RWPE2 (cell line): ENCODE measurements around the gene CTNNBIP1.

Experiments used
- ATAC-seq: fragments of 200-7000 bp; cut with Tn5 transposase; 3 replicates; pipeline ENCODE4 v1.9.1; 2021; ENCODE audit warnings: low read depth
- DNase-seq: peaks from one replicate; pipeline ENCODE4 v3.0.0-alpha.2; 2020; ENCODE audit warnings: low spot score
- H3K27ac ChIP-seq: fragments of 450-650 bp; 2 replicates; pipeline ENCODE4 v1.5.1; 2017; ENCODE audit warnings: mild to moderate bottlenecking; ENCODE audit not compliant: poor library complexity, severe bottlenecking
- H3K27me3 ChIP-seq: fragments of 250-450 bp; sonication (Bioruptor Pico); 2 replicates; pipeline ENCODE4 v1.5.1; 2021; ENCODE audit warnings: mild to moderate bottlenecking, moderate library complexity; ENCODE audit not compliant: insufficient read depth, poor library complexity, severe bottlenecking
- H3K36me3 ChIP-seq: fragments of 250-450 bp; sonication (Bioruptor Pico); 2 replicates; pipeline ENCODE4 v1.5.1; 2020; ENCODE audit warnings: low read depth, mild to moderate bottlenecking, moderate library complexity
- H3K4me1 ChIP-seq: fragments of 250-450 bp; sonication (Bioruptor Pico); 2 replicates; pipeline ENCODE4 v1.5.1; 2021; ENCODE audit warnings: mild to moderate bottlenecking, moderate library complexity; ENCODE audit not compliant: insufficient read depth, poor library complexity, severe bottlenecking
- H3K4me3 ChIP-seq: fragments of 250-450 bp; sonication (Bioruptor Pico); 2 replicates; pipeline ENCODE4 v1.5.1; 2021; ENCODE audit warnings: mild to moderate bottlenecking, moderate library complexity; ENCODE audit not compliant: severe bottlenecking
- H3K9me3 ChIP-seq: fragments of 250-450 bp; sonication (Bioruptor Pico); 2 replicates; pipeline ENCODE4 v1.5.1; 2021; ENCODE audit warnings: mild to moderate bottlenecking, moderate library complexity; ENCODE audit not compliant: severe bottlenecking
- TF ChIP-seq, protein P1 (sequence below): fragments of 450-650 bp; IDR thresholded peaks from one replicate; pipeline ENCODE4 v1.5.1; 2017; ENCODE audit warnings: mild to moderate bottlenecking, moderate library complexity; ENCODE audit not compliant: poor library complexity, severe bottlenecking

The CTNNBIP1 gene

DNA sequence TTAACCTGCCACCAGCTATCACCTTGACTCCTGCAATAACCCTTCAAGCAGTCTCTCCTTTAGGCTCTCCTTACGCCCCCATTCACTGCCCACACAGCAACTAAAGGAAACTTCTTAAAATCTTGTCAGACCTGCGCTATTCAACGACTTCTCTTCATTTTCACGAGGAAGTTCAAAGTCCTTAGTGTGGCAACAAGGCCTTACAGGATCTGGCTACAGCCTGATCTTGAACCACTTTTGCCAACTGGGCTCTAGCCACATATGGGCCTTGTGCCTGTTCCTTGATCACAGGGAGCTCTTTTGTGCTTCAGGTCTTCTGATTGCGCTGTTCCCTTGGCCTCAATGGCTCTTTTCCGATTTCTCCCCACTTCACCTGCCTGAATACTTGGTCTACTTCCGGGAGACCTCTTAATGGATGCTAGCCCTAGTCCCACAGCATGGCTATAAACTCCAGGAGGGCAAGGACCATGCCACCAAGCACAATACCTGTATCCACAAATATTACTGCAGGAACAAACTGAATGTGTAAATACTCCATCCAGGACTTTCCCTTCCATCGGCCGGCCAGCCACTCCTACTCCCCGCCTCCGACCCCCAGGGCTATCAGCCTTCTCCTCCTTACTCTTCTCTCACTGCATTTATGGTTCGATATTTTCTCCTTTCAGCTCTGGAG lies 2.3 kb upstream of the CTNNBIP1 start:
- DNase-seq: no peak
- Histone ChIP-seq H3K36me3 (no peaks in the 10 kb centered on the region), H3K4me3 (no peak overlapping the region), H3K27ac (no peak overlapping the region), H3K9me3 (no peaks in the 10 kb centered on the region), H3K27me3 (no peaks in the 10 kb centered on the region), H3K4me1 (peaks cover 6% of the 10 kb centered on the region)
- ATAC-seq: no peak
- TF ChIP-seq, protein P1, sequence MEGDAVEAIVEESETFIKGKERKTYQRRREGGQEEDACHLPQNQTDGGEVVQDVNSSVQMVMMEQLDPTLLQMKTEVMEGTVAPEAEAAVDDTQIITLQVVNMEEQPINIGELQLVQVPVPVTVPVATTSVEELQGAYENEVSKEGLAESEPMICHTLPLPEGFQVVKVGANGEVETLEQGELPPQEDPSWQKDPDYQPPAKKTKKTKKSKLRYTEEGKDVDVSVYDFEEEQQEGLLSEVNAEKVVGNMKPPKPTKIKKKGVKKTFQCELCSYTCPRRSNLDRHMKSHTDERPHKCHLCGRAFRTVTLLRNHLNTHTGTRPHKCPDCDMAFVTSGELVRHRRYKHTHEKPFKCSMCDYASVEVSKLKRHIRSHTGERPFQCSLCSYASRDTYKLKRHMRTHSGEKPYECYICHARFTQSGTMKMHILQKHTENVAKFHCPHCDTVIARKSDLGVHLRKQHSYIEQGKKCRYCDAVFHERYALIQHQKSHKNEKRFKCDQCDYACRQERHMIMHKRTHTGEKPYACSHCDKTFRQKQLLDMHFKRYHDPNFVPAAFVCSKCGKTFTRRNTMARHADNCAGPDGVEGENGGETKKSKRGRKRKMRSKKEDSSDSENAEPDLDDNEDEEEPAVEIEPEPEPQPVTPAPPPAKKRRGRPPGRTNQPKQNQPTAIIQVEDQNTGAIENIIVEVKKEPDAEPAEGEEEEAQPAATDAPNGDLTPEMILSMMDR: no peak

- Histone ChIP-seq H3K36me3 (no peaks in the 10 kb centered on the region; the same call in 1 of the 2 replicates), H3K27ac (peak overlapping the region; percentile 72), H3K4me1 (peaks cover 6% of the 10 kb centered on the region), H3K27me3 (no peaks in the 10 kb centered on the region), H3K9me3 (no peaks in the 10 kb centered on the region), H3K4me3 (peak overlapping the region; percentile 45)
- ATAC-seq (peak; percentile 96), DNase-seq (peak; percentile 99)
- TF ChIP-seq, protein P1: no peak
These were observed 532 bp upstream of the CTNNBIP1 start for GRCh38 chr1:9910423-9911178.

DNA sequence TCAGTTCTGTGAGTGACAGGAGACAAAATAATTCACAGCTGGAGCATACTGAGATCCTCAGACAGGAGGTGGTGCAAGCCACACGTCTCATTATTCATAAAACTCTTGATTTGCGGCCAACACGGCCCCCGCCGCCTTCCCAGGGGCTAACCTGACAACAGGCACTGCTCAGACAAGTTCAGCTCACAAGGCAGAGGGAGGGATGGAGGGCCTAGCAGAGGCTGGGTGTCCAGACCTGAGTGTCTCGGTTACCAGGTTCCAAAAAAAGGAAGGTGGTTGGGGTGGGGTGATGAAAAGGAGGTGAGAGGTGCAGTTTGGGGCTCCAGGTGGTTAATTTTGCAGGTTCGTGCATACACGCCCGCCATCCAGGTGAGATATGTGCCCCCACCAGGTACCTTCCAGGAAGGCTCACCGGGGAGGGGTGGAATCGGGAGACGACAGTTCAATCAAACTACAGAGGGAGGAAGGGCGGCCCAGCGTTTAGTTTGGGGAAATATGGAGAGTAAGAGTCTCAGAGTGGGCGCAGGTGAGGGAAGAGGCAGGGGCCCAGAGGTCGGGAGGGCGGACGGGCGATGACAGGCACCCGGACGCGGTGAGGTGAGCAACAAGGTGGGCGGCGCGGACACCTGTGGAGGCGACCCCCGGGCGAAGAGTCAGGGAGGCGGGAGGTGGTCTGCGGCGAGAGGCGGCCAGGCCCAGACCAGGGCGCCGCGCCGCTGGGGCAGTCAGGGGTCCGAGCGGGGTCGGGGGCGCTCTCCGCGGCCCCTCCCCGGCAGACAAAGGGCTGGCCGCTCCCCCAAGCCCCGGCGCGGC lies 629 bp downstream of the CTNNBIP1 start:
- Histone ChIP-seq H3K27ac (peak overlapping the region; percentile 72), H3K9me3 (no peaks in the 10 kb centered on the region), H3K4me1 (peaks cover 6% of the 10 kb centered on the region), H3K4me3 (peak overlapping the region; percentile 86), H3K27me3 (no peaks in the 10 kb centered on the region), H3K36me3 (no peaks in the 10 kb centered on the region; the same call in 1 of the 2 replicates)
- DNase-seq: no peak
- TF ChIP-seq, protein P1: peak; percentile 11
- ATAC-seq: 0 out of 3 replicates have a peak, but pooled peaks have one; percentile 2

DNA sequence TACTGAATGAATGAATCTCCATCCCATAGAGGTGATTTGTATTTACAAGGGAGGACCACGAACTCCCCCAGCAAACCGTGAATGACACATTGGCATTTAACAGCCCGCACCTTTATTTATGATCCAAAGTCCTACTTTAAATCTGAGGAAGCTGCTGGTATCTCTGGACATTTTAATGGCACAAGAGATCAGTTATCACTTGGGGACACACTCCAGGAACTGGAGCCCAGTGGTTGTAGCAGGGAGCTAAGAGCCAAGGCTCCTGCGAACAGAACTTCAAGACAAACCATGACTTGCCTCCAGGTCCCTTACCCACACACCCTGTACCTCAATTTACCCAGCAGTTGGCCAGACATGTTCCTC lies 1.2 kb downstream of the CTNNBIP1 start:
- H3K27ac ChIP-seq: peak overlapping the region; percentile 72
- H3K4me1 ChIP-seq: peaks cover 6% of the 10 kb centered on the region
- no peaks in the 10 kb centered on the region for H3K9me3 ChIP-seq
- TF ChIP-seq, protein P1: no peak
- DNase-seq (no peak), ATAC-seq (no peak)
- H3K27me3 ChIP-seq: no peaks in the 10 kb centered on the region
- H3K36me3 ChIP-seq: no peaks in the 10 kb centered on the region; the same call in 1 of the 2 replicates
- peak overlapping the region; percentile 86 for H3K4me3 ChIP-seq
